Fibroblast of skin of right biceps (primary cell): ENCODE data around the gene FGD2.

ENCODE experiments used
- DNase-seq: peaks from one replicate; pipeline ENCODE4 v3.0.0-alpha.2; 2013

Gene FGD2

GRCh38 chr6:37019065-37019450, 13.6 kb downstream of the FGD2 start:
- no peak for DNase-seq

GRCh38 chr6:37020381-37020780, 14.9 kb downstream of the FGD2 start:
- no peak for DNase-seq

DNA sequence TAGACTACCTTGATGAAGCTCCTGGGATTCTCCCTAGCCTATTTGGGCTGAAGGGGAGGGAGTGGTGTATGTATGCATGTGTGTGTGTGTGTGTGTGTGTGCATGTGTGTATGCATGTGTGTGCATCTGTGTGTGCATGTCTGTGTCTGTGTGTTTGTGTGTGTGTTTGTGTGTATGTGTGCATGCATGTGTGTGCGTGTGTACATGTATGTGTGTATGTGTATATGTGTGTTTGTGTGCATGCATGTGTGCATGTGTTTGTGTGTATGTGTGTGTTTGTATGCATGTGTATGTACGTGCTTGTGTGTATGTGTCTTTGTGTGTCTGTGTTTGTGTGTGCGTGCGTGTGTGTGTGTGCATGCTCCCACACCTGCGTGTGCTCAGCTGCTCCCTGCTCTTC, 15.4 kb downstream of the FGD2 start:
- no peak for DNase-seq

DNA sequence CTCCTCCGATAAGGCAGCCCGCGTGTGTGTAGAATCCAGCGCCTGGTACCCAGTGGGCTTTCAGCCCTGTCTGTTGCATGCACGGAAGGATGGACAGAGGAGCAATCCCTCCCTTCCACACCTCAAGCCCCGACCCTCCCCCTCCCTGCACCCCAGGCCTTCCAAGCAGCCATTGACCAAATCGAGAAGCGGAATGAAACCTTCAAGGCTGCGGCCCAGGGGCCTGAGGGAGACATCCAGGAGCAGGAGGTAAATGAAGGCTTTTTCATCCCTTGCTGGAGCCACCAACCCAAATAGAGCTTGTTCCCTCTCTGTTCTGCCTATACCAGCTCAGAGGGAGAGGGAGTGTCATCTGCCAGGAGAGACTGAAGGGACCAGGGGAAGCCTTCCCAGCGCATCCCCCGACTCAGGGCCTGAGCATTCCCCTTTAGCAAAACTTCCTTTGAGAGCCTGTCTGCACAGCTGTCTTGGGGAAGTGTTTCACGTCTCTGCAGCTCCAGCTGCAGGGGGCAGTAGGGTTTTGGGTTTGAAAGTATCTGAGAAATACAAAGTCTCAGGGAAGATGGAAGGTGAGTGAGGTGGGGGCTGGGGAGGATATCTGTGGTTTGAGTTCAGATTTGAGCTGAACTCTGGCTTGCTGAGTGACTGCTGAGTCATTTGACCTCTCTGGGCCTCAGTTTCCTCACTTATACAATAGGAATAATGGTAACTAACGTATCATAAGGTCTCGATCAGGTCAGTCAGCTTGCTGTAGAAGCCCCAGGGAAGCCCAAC, 16.1 kb downstream of the FGD2 start:
- DNase-seq = peak; percentile 45

- no peak for DNase-seq
Measured at GRCh38 chr6:37022135-37022863, 16.8 kb downstream of the FGD2 start.

DNA sequence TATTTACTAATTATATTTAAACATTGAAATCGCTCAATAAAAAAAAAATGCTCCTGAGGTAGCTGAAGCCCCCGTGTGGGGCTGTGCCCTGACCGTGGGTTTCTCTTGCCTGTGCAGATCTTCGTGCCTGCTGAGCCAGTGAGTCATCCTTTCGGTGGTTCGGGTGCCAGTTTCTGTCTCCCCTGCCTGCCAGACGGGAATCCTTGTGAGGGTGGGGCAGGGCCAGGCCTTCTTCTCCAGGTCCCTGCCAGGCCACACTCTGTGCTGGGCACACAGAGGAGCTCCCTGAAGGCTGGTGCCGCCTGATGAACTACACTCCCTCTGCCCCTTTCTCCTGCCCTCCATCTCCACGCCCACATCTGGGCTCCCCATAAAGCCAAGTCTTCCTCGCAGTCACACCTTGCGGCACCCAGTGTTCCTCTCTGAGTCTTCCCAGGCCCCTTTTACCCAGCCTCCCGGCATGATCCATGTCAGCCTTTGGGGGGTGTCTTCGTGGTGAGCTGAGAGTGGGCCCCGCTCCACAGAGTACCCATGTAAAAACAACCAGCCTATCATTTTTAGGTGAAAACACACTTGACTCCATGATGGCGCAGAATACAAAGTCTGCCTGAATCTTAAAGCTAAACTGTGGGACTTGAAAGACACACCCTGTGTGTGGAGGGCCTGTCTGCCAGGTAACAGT, 19.3 kb downstream of the FGD2 start:
- DNase-seq = no peak

DNA sequence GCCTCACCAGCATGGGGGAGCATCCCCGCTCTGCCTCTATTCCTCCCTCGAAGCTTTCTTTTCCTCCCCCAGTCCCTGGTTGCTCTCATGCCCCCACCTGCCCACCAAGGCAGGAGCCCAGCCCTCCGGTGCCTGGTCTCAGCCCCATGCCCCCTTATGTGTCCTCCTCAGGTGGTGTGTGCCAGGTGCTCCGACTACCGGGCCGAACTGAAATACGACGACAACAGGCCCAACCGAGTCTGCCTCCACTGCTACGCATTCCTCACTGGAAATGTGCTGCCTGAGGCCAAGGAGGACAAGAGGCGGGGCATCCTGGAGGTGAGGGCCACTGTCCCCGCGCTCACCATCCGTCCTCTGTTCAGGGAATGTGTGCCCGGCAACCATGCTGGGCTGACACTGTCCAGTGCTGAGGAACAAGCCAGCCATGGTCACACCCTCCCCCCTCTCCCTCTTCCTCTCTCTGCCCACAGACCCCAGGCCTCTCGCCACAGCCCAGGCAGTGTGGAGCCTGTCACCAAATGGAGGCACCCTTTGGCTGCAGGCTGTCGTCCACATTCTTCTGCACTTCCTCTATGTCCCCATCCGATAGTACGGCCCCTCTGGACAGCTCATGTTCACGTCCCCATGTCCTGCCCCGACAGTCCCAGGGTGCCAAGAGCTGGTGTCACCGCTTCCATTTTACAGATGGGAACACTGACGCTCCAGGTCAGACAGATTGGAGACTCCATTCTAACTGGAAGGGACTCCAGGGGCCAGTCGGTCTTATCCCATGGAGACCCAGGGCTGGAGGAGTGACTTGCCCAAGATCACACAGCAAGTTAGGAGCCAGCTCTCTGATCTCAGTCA, 20.4 kb downstream of the FGD2 start:
- no peak for DNase-seq

- DNase-seq = no peak
Measured at GRCh38 chr6:37027036-37027720, 21.7 kb downstream of the FGD2 start.

- DNase-seq = no peak
Measured at GRCh38 chr6:37027811-37028469, 22.5 kb downstream of the FGD2 start.

GRCh38 chr6:37029249-37029971, 24.0 kb downstream of the FGD2 start:
- peak; percentile 77 for DNase-seq

GRCh38 chr6:37030599-37030998, 25.1 kb downstream of the FGD2 start:
- DNase-seq = no peak

DNA sequence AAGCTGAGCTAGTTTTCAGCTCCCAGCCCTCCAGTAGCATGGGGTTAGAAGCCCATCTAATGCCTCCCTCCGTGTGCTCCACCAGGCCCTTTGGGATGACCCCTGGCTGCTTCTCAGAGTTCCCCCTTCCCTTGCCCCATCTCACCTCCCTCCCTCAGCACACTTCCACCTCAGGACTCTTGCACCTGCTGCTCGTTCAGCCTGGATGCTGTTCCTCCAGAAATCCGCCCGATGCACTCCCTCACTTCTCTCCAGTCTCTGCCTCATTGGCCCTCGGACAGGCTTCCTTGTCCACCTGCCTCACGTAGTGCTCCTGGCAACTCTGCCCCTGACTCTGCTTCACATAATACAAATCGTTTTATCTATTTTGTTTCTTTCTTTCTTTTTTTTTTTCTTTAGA, 26.8 kb downstream of the FGD2 start:
- DNase-seq = no peak

GRCh38 chr6:37033255-37033654, 27.8 kb downstream of the FGD2 start:
- no peak for DNase-seq

GRCh38 chr6:37033819-37034795, 28.7 kb downstream of the FGD2 start:
- DNase-seq = no peak

DNA sequence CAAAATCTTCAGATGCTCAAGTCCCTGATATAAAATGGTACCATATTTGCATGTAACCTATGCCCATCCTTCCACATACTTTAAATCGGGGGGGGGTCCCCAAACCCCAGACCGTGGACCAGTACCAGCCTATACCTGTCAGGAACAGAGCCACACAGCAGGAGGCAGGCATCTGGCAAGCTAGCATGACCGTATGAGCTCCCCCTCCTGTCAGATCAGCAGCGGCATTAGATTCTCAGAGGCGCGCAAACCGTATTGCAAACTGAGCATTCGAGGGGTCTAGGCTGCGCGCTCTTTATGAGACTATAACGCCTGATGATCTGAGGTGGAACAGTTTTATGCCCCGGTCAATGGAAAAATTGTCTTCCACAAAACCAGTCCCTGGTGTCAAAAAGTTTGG, 30.7 kb downstream of the FGD2 start:
- DNase-seq = no peak

GRCh38 chr6:37038292-37039198, 33.1 kb downstream of the FGD2 start:
- no peak for DNase-seq

DNA sequence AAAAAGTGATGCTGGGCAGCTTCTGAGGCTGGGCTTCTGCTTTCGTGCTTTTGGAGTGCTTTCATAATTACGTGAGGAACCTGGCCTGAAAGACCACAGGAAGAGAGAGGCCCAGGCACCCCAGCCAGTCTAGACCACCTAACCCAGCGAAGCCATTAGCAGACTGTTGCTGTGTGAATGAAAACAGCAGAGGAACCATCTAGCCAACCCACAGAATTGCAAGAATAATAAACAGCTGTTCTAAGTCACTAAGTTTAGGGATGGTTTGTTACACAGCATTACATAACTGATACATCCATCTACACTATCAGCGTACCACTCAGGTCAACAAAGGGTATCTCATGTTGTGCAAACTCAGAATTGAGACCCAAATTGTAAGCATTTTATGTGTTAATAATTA, 34.5 kb downstream of the FGD2 start:
- no peak for DNase-seq

DNA sequence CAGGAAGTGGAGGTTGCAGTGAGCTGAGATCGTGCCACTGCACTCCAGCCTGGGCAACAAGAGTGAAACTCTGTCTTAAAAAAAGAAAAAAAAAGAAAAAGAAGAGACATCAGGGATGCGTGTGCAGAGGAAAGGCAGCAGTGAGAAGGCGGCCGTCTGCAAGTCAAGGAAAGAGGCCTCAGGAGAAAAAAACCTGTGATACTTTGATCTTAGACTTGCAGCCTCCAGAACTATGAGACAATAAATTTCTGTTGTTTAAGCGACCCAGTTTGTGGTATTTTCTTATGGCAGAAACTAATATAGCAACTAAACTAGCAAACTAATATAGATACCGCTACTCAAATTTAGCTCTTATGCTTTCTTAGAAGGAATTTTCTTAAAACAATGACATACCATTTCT, 36.1 kb downstream of the FGD2 start:
- no peak for DNase-seq

DNA sequence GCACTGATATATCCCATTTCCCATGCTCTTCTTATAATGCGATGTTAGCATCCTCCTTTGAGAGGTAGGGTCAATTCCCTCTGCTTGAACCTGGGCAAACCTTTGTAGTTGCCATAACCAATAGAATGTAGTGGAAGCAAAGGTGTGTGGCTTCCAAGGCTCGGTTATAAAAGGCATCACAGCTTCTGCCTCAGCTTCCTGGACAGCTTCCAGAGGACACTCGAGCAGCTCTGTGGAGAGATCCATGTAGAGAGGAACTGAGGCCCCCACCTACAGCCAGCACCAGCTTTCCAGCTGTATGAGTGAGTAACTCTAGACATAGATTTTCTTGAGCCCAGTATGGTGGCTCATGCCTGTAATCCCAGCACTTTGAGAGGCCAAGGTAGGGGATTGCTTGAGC, 36.7 kb downstream of the FGD2 start:
- DNase-seq = no peak
